Upper lobe of left lung (tissue), 6 donors: ENCODE results near the gene CYB5A. TPM values are rescaled to one million over a fixed set of nuclear protein-coding genes. Genes with fewer than 3 reads are reported as not detected.

ENCODE experiments used
- ATAC-seq, 2 donors: fragments of 200-7000 bp; cut with Tn5 transposase; one replicate each; pipeline ENCODE4 v1.9.1; 2022; ENCODE audit warnings: mild to moderate bottlenecking in 2 of 2, moderate library complexity in 2 of 2; ENCODE audit not compliant: low FRiP score in 2 of 2
- DNase-seq, 2 donors: peaks; one replicate each; pipeline ENCODE4 v3.0.0-alpha.2; 2019 to 2020
- H3K27ac ChIP-seq, 4 donors: fragments of 200-600 bp; sonication (generic); one replicate each; pipeline ENCODE4 v1.5.1; 2016 to 2019
- H3K27me3 ChIP-seq, 4 donors: fragments of 200-600 bp; sonication (generic); one replicate each; pipeline ENCODE4 v1.5.1; 2017 to 2019
- H3K36me3 ChIP-seq, 4 donors: fragments of 200-600 bp; sonication (generic); one replicate each; pipeline ENCODE4 v1.5.1; 2016 to 2019
- H3K4me1 ChIP-seq, 4 donors: fragments of 200-600 bp; sonication (generic); one replicate each; pipeline ENCODE4 v1.5.1; 2018 to 2019
- H3K4me3 ChIP-seq, 4 donors: fragments of 200-600 bp; sonication (generic); one replicate each; pipeline ENCODE4 v1.5.1; 2017 to 2019; ENCODE audit warnings: mild to moderate bottlenecking in 2 of 4, moderate library complexity in 1 of 4
- H3K9me3 ChIP-seq, 4 donors: fragments of 200-600 bp; sonication (generic); one replicate each; pipeline ENCODE4 v1.5.1; 2018 to 2019
- EP300 ChIP-seq, 4 donors: sonication (generic); formaldehyde crosslinking; IDR thresholded peaks; one replicate each; pipeline ENCODE4 v1.5.1; 2017; ENCODE audit warnings: antibody characterized with exemption in 4 of 4, control low read depth in 2 of 4
- POLR2A ChIP-seq, 4 donors: fragments of 450-650 bp; IDR thresholded peaks; one replicate each; pipeline ENCODE4 v1.5.1; 2016 to 2017; ENCODE audit warnings: antibody characterized with exemption in 4 of 4, mild to moderate bottlenecking in 2 of 4
- POLR2AphosphoS5 ChIP-seq, 2 donors: sonication (generic); formaldehyde crosslinking; IDR thresholded peaks; one replicate each; pipeline ENCODE4 v1.5.1; 2017; ENCODE audit warnings: antibody characterized with exemption in 2 of 2
- WGBS, 2 donors: methylation state at CpG; one replicate each; pipeline ENCODE4 v1.1.5; 2017 to 2018; 5-methylcytosine and 5-hydroxymethylcytosine counted together
- total RNA-seq, 6 donors: library from RNA; depleted of rRNA in 4 of 6; stranded (reverse); fragments of >200 nt in 4 of 6; gene quantifications; one replicate each; pipeline versions ENCODE4 v1.1.0 to v1.2.1, GENCODE V29; 2016 to 2021
- TF ChIP-seq, protein P1 (sequence below), 6 experiments: fragments of 450-650 bp in 4 of 6; fragments of 200-600 bp in 2 of 6; sonication (generic) in 2 of 6; IDR thresholded peaks; one replicate each; pipeline ENCODE4 v1.5.1; 2016 to 2019; ENCODE audit warnings: antibody characterized with exemption in 6 of 6
- donor health status: DM: no; HTN: no; CAD: no; lungs with moderate emphysema.
- donor health status: DM: no; HTN: yes; CAD: no; lungs with severe emphysema.

The CYB5A gene
- total RNA-seq, 6 donors from 2014 or later, result 291 to 729 (median 637) TPM

DNA sequence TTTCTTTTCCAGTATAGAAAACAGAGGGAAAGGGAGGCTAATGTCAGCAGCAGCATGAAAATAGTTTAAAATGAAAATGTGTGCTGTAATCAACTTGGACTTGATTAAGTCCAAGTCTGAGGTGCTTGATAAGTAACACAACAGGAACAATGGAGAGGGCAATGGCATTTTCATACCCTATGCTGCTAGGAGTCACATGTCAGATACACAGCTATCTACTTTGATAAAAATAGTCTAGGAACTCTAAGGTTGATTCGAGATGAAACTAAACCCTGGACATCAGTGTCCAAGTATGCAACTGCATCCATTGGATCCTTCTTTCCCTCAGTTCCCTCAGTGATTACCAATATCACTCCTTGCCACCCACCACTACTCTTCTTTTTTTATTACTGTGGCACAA lies 19.2 kb upstream of the CYB5A start:
- Histone ChIP-seq H3K27ac (no peak overlapping the region), H3K9me3 (no peaks in the 10 kb centered on the region), H3K36me3 (no peaks in the 10 kb centered on the region), H3K4me1 (peaks cover 0 to 5% (median 0%) of the 10 kb centered on the region in 4 donors), H3K4me3 (no peak overlapping the region), H3K27me3 (no peaks in the 10 kb centered on the region)
- no peak for DNase-seq
- 78 to 90% methylated on average over 1 of the region's 1 CpG for WGBS, 2 donors
- no peak for ATAC-seq
- TF ChIP-seq EP300 (IDR thresholded peaks at IDR 0.05) (no peak), POLR2AphosphoS5 (IDR thresholded peaks at IDR 0.05) (no peak), POLR2A (IDR thresholded peaks at IDR 0.05) (no peak)
- TF ChIP-seq, protein P1, sequence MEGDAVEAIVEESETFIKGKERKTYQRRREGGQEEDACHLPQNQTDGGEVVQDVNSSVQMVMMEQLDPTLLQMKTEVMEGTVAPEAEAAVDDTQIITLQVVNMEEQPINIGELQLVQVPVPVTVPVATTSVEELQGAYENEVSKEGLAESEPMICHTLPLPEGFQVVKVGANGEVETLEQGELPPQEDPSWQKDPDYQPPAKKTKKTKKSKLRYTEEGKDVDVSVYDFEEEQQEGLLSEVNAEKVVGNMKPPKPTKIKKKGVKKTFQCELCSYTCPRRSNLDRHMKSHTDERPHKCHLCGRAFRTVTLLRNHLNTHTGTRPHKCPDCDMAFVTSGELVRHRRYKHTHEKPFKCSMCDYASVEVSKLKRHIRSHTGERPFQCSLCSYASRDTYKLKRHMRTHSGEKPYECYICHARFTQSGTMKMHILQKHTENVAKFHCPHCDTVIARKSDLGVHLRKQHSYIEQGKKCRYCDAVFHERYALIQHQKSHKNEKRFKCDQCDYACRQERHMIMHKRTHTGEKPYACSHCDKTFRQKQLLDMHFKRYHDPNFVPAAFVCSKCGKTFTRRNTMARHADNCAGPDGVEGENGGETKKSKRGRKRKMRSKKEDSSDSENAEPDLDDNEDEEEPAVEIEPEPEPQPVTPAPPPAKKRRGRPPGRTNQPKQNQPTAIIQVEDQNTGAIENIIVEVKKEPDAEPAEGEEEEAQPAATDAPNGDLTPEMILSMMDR (IDR thresholded peaks at IDR 0.05), result no peak

DNA sequence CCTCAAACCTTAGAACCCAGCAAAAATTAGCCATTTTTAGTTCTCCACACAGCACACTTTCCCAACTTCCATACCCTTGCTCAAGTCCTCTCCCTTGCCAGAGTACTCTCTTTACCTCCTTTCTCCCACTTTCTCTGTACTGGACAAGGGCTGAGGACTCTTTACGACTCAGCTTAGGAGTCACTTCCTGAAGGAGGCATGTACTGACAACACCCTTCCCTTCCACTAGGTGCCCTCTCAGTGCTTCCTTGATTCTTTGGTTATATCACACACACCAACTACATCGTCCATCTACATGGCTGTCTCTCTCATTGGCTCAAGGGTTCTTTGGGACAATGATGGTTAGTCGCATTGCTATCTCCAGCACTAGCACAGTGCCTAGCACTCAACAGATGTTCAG lies 18.6 kb upstream of the CYB5A start:
- Histone ChIP-seq H3K36me3 (no peaks in the 10 kb centered on the region), H3K27me3 (no peaks in the 10 kb centered on the region), H3K4me3 (no peak overlapping the region), H3K27ac (no peak overlapping the region), H3K9me3 (no peaks in the 10 kb centered on the region), H3K4me1 (peaks cover 0 to 5% (median 0%) of the 10 kb centered on the region in 4 donors)
- peak; percentile 63 to 72 for ATAC-seq
- DNase-seq, result peak in 1 of 2 donors; percentile 49
- WGBS, 2 donors, result 33 to 37% methylated on average over 3 of the region's 3 CpGs
- no peak for TF ChIP-seq POLR2AphosphoS5 (IDR thresholded peaks at IDR 0.05)
- TF ChIP-seq, protein P1 (IDR thresholded peaks at IDR 0.05), result peak; percentile 22 to 72 (median 50)

DNA sequence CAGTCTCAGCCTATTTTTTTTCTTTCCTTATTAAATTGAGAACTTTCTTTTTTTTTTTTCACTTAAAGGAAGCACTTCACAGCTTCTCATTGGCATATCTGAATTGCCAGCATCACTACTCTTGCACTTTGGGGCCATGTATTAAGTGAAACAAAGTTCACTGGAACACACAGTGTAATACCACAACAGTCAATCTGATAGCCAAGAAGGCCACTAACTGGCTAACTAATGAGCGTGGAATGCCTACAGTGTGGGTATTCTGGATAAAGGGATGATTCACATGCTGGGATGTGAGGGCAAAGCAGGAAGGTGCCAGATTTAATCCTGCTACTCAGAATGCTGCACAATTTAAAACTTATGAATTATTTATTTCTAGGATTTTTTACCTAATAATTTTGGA lies 12.2 kb upstream of the CYB5A start:
- Histone ChIP-seq H3K4me3 (no peak overlapping the region), H3K4me1 (no peaks in the 10 kb centered on the region), H3K9me3 (no peaks in the 10 kb centered on the region), H3K36me3 (no peaks in the 10 kb centered on the region), H3K27ac (no peak overlapping the region), H3K27me3 (no peaks in the 10 kb centered on the region)
- no peak for ATAC-seq
- no peak for TF ChIP-seq POLR2AphosphoS5 (IDR thresholded peaks at IDR 0.05)
- no peak for TF ChIP-seq EP300 (IDR thresholded peaks at IDR 0.05)
- TF ChIP-seq, protein P1 (IDR thresholded peaks at IDR 0.05), result no peak
- no peak for TF ChIP-seq POLR2A (IDR thresholded peaks at IDR 0.05)
- 87 to 95% methylated on average over 1 of the region's 1 CpG for WGBS, 2 donors
- DNase-seq, result no peak

DNA sequence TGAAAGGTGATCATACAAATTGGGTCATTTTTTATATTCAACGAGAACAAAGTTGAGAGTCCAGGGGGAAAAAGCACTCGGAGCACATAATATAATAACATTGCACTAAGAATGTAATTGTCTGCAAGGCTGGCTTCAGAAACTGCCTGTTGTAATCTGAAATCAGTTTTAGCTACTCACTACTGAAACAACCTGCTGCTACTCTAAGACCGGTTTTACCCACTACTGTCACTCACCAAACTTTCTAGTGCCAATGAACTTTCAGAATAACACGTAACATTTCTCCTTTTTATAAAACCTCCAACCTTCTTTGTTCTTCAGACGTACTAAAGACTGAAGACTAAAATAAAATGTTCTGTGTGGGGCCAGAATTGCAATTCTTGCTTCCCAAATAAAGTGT lies 11.5 kb upstream of the CYB5A start:
- ATAC-seq (no peak), DNase-seq (no peak)
- H3K27me3 ChIP-seq, result no peaks in the 10 kb centered on the region
- H3K36me3 ChIP-seq, result no peaks in the 10 kb centered on the region
- H3K27ac ChIP-seq, result no peak overlapping the region
- H3K4me3 ChIP-seq, result no peak overlapping the region
- 62 to 83% methylated on average over 5 of the region's 5 CpGs for WGBS, 2 donors
- H3K4me1 ChIP-seq, result no peaks in the 10 kb centered on the region
- no peak for TF ChIP-seq EP300 (IDR thresholded peaks at IDR 0.05)
- TF ChIP-seq, protein P1 (IDR thresholded peaks at IDR 0.05), result no peak
- TF ChIP-seq POLR2AphosphoS5 (IDR thresholded peaks at IDR 0.05), result no peak
- H3K9me3 ChIP-seq, result no peaks in the 10 kb centered on the region

DNA sequence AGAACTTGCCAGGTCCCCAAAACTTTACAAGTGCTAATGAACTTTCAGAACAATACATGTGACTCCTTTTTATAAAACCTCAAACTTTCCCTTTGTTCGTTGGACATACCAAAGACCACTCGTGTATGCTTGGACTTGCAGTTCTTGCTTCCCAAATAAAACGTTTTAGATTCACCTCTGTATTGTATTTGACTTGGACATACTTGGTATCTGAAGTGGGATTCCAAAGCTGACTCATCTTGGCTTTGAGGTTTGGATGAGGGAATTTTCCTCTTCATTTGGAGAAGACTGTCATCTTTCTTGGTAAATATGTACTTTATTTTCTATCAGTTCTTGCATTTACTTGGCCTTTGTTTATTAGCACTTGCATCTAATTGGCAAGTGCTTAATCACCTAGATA lies 8.0 kb upstream of the CYB5A start:
- Histone ChIP-seq H3K9me3 (no peaks in the 10 kb centered on the region), H3K27me3 (no peaks in the 10 kb centered on the region), H3K4me3 (no peak overlapping the region), H3K27ac (peak overlapping the region in 1 of 4 donors; percentile 9), H3K4me1 (no peaks in the 10 kb centered on the region), H3K36me3 (no peaks in the 10 kb centered on the region)
- TF ChIP-seq POLR2A (IDR thresholded peaks at IDR 0.05) (no peak), POLR2AphosphoS5 (IDR thresholded peaks at IDR 0.05) (no peak), EP300 (IDR thresholded peaks at IDR 0.05) (no peak)
- TF ChIP-seq, protein P1 (IDR thresholded peaks at IDR 0.05), result no peak
- DNase-seq (no peak), ATAC-seq (no peak)
- WGBS, 2 donors, result 61 to 62% methylated on average over 3 of the region's 3 CpGs
